ENCODE results near the gene CDKAL1. TPM values are rescaled to one million over a fixed set of nuclear protein-coding genes. Genes with fewer than 3 reads are reported as not detected.

CDKAL1 gene
- total RNA-seq, 2 experiments from 2014 or later, result 22.6 to 22.7 TPM

- Mint-ChIP-seq H3K4me1 (peaks cover 7% of the 10 kb centered on the region), H3K4me3 (no peak overlapping the region), H3K27ac (no peak overlapping the region), H3K27me3 (no peaks in the 10 kb centered on the region), H3K36me3 (peaks cover 25% of the 10 kb centered on the region), H3K9me3 (no peaks in the 10 kb centered on the region)
- DNase-seq, result no peak
Observed at GRCh38 chr6:20851795-20852194, 317.5 kb downstream of the CDKAL1 start.

- Mint-ChIP-seq H3K36me3 (peaks cover 13% of the 10 kb centered on the region), H3K9me3 (no peaks in the 10 kb centered on the region), H3K27me3 (no peaks in the 10 kb centered on the region), H3K27ac (no peak overlapping the region), H3K4me3 (no peak overlapping the region), H3K4me1 (peaks cover 4% of the 10 kb centered on the region)
- no peak for DNase-seq
Observed at GRCh38 chr6:20853828-20854227, 319.6 kb downstream of the CDKAL1 start.

GRCh38 chr6:20856681-20857288, 322.5 kb downstream of the CDKAL1 start:
- no peaks in the 10 kb centered on the region for H3K27me3 Mint-ChIP-seq
- no peaks in the 10 kb centered on the region for H3K9me3 Mint-ChIP-seq
- no peaks in the 10 kb centered on the region for H3K4me1 Mint-ChIP-seq

GRCh38 chr6:20861481-20861880, 327.2 kb downstream of the CDKAL1 start:
- Mint-ChIP-seq H3K4me1 (no peaks in the 10 kb centered on the region), H3K9me3 (no peaks in the 10 kb centered on the region), H3K36me3 (peaks cover 7% of the 10 kb centered on the region), H3K4me3 (no peak overlapping the region), H3K27ac (no peak overlapping the region), H3K27me3 (no peaks in the 10 kb centered on the region)
- no peak for DNase-seq

More at GRCh38 chr6:20856681-20857288, 322.5 kb downstream of the CDKAL1 start:
- no peak overlapping the region for H3K4me3 Mint-ChIP-seq
- H3K27ac Mint-ChIP-seq, result no peak overlapping the region
- no peak for DNase-seq
- H3K36me3 Mint-ChIP-seq, result peaks cover 14% of the 10 kb centered on the region

GRCh38 chr6:20866036-20866435, 331.8 kb downstream of the CDKAL1 start:
- no peaks in the 10 kb centered on the region for H3K36me3 Mint-ChIP-seq
- DNase-seq, result no peak
- H3K9me3 Mint-ChIP-seq, result no peaks in the 10 kb centered on the region
- H3K4me1 Mint-ChIP-seq, result no peaks in the 10 kb centered on the region
- H3K27me3 Mint-ChIP-seq, result no peaks in the 10 kb centered on the region
- H3K27ac Mint-ChIP-seq, result no peak overlapping the region
- no peak overlapping the region for H3K4me3 Mint-ChIP-seq

- Mint-ChIP-seq H3K9me3 (peaks cover 2% of the 10 kb centered on the region), H3K4me1 (no peaks in the 10 kb centered on the region), H3K36me3 (peaks cover 4% of the 10 kb centered on the region), H3K27me3 (no peaks in the 10 kb centered on the region), H3K4me3 (no peak overlapping the region), H3K27ac (no peak overlapping the region)
- DNase-seq, result no peak
Observed at GRCh38 chr6:20866935-20867703, 332.9 kb downstream of the CDKAL1 start.

GRCh38 chr6:20868397-20869096, 334.3 kb downstream of the CDKAL1 start:
- Mint-ChIP-seq H3K4me3 (no peak overlapping the region), H3K27me3 (no peaks in the 10 kb centered on the region), H3K27ac (no peak overlapping the region), H3K9me3 (peaks cover 2% of the 10 kb centered on the region), H3K4me1 (no peaks in the 10 kb centered on the region), H3K36me3 (peaks cover 10% of the 10 kb centered on the region)
- DNase-seq, result no peak

GRCh38 chr6:20870021-20870420, 335.8 kb downstream of the CDKAL1 start:
- H3K27me3 Mint-ChIP-seq, result no peaks in the 10 kb centered on the region
- H3K4me1 Mint-ChIP-seq, result no peaks in the 10 kb centered on the region
- no peak overlapping the region for H3K4me3 Mint-ChIP-seq
- H3K36me3 Mint-ChIP-seq, result peaks cover 18% of the 10 kb centered on the region
- H3K27ac Mint-ChIP-seq, result no peak overlapping the region
- H3K9me3 Mint-ChIP-seq, result peaks cover 2% of the 10 kb centered on the region
- no peak for DNase-seq

- H3K27ac Mint-ChIP-seq, result no peak overlapping the region
- peaks cover 2% of the 10 kb centered on the region for H3K9me3 Mint-ChIP-seq
- H3K27me3 Mint-ChIP-seq, result no peaks in the 10 kb centered on the region
- no peaks in the 10 kb centered on the region for H3K4me1 Mint-ChIP-seq
- peaks cover 18% of the 10 kb centered on the region for H3K36me3 Mint-ChIP-seq
- DNase-seq, result no peak
- H3K4me3 Mint-ChIP-seq, result no peak overlapping the region
Observed at GRCh38 chr6:20870493-20870892, 336.2 kb downstream of the CDKAL1 start.

GRCh38 chr6:20873425-20874190, 339.4 kb downstream of the CDKAL1 start:
- H3K4me1 Mint-ChIP-seq, result peaks cover 6% of the 10 kb centered on the region
- H3K36me3 Mint-ChIP-seq, result peaks cover 41% of the 10 kb centered on the region
- no peak overlapping the region for H3K4me3 Mint-ChIP-seq
- no peak overlapping the region for H3K27ac Mint-ChIP-seq
- DNase-seq, result no peak
- no peaks in the 10 kb centered on the region for H3K27me3 Mint-ChIP-seq
- peaks cover 3% of the 10 kb centered on the region for H3K9me3 Mint-ChIP-seq

- no peak for DNase-seq
- Mint-ChIP-seq H3K27me3 (no peaks in the 10 kb centered on the region), H3K36me3 (peaks cover 50% of the 10 kb centered on the region), H3K27ac (no peak overlapping the region), H3K4me1 (peaks cover 6% of the 10 kb centered on the region), H3K9me3 (peaks cover 3% of the 10 kb centered on the region), H3K4me3 (no peak overlapping the region)
Observed at GRCh38 chr6:20875369-20875963, 341.2 kb downstream of the CDKAL1 start.

- Mint-ChIP-seq H3K36me3 (peaks cover 52% of the 10 kb centered on the region), H3K27me3 (no peaks in the 10 kb centered on the region), H3K4me1 (peaks cover 6% of the 10 kb centered on the region), H3K9me3 (peaks cover 3% of the 10 kb centered on the region), H3K4me3 (no peak overlapping the region), H3K27ac (no peak overlapping the region)
- no peak for DNase-seq
Observed at GRCh38 chr6:20876036-20876435, 341.8 kb downstream of the CDKAL1 start.

- H3K27ac Mint-ChIP-seq, result no peak overlapping the region
- no peak for DNase-seq
- peaks cover 53% of the 10 kb centered on the region for H3K36me3 Mint-ChIP-seq
- H3K9me3 Mint-ChIP-seq, result peaks cover 5% of the 10 kb centered on the region
- no peaks in the 10 kb centered on the region for H3K27me3 Mint-ChIP-seq
- no peak overlapping the region for H3K4me3 Mint-ChIP-seq
- H3K4me1 Mint-ChIP-seq, result peaks cover 6% of the 10 kb centered on the region
Observed at GRCh38 chr6:20876561-20876960, 342.3 kb downstream of the CDKAL1 start.

GRCh38 chr6:20877008-20877937, 343.0 kb downstream of the CDKAL1 start:
- DNase-seq, result no peak
- H3K9me3 Mint-ChIP-seq, result peaks cover 11% of the 10 kb centered on the region
- no peak overlapping the region for H3K27ac Mint-ChIP-seq
- H3K27me3 Mint-ChIP-seq, result no peaks in the 10 kb centered on the region
- no peak overlapping the region for H3K4me3 Mint-ChIP-seq
- H3K36me3 Mint-ChIP-seq, result peaks cover 56% of the 10 kb centered on the region
- peaks cover 6% of the 10 kb centered on the region for H3K4me1 Mint-ChIP-seq

All from activated naive CD8-positive, alpha-beta T cell treated with anti-CD3 and anti-CD28 coated beads for 36 hours (primary cell).